Neutrophil (primary cell): ENCODE data around the gene RPP14.
"Not testable (repeated sequence)": the region's sequence is repeated elsewhere in the genome, so short reads cannot be mapped to it uniquely, and the experiment has no call there.

ENCODE experiments used
- H3K27ac ChIP-seq: fragments of 200-600 bp; sonication (generic); 2 replicates; pipeline ENCODE4 v1.5.1; 2016; ENCODE audit warnings: mild to moderate bottlenecking, moderate library complexity
- H3K27me3 ChIP-seq: fragments of 200-600 bp; sonication (generic); 2 replicates; pipeline ENCODE4 v1.6.0; 2016; ENCODE audit warnings: mild to moderate bottlenecking
- H3K36me3 ChIP-seq: fragments of 200-600 bp; sonication (generic); 2 replicates; pipeline ENCODE4 v1.5.1; 2017
- H3K4me1 ChIP-seq, 2 experiments: fragments of 200-600 bp in 1 of 2; sonication (generic) in 1 of 2; 1 replicate in 1 of 2; 2 replicates in 1 of 2; pipeline versions ENCODE4 v1.5.1 to v1.6.1; 2013 to 2016; ENCODE audit warnings: low read depth in 1 of 2, low read length in 1 of 2, mild to moderate bottlenecking in 1 of 2, moderate library complexity in 1 of 2; ENCODE audit not compliant: control insufficient read depth in 1 of 2, insufficient read depth in 1 of 2
- H3K4me3 ChIP-seq, 2 experiments: fragments of 200-600 bp in 1 of 2; sonication (generic) in 1 of 2; 1 replicate in 1 of 2; 2 replicates in 1 of 2; pipeline ENCODE4 v1.5.1; 2013 to 2016; ENCODE audit warnings: low read depth in 1 of 2, low read length in 1 of 2, mild to moderate bottlenecking in 1 of 2, moderate library complexity in 1 of 2
- H3K9me3 ChIP-seq: fragments of 200-600 bp; sonication (generic); 2 replicates; pipeline ENCODE4 v1.5.1; 2016
- TF ChIP-seq, protein P1 (sequence below): fragments of 200-600 bp; sonication (generic); IDR thresholded peaks from 2 replicates; pipeline ENCODE4 v1.5.1; 2016; ENCODE audit warnings: antibody characterized with exemption

The RPP14 gene

DNA sequence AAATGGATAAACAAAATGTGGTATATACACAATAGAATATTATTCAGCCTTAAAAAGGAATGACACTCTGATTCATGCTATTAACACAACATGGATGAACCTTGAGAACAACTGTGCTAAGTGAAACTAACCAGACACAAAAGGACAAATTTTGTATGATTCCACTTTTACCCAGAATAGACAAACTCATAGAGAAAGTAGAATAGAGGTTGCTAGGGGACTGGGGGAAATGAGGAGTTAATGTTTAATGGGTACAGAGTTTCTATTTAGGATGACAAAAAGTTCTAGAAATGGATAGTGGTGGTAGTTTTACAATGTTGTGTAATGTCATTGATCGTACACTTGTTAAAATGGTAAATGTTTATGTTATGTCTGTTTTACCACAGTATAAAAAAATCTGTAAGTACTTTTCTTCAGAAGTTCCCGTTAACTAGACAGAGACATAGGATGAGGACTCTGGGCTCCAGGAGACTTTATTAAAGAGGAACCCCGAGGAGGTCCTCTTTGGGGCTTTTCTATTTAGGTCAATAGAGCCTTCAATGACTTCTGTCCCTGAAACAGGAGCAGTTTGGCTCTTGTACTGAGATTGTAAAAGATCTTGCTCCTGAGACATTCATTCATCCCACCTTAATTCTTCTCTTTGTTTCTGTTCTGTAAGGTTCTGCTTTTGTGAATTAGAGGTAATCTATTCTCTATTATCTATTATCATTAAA lies 43.9 kb upstream of the RPP14 start:
- no peaks in the 10 kb centered on the region for H3K9me3 ChIP-seq
- H3K27ac ChIP-seq: no peak overlapping the region
- TF ChIP-seq, protein P1, sequence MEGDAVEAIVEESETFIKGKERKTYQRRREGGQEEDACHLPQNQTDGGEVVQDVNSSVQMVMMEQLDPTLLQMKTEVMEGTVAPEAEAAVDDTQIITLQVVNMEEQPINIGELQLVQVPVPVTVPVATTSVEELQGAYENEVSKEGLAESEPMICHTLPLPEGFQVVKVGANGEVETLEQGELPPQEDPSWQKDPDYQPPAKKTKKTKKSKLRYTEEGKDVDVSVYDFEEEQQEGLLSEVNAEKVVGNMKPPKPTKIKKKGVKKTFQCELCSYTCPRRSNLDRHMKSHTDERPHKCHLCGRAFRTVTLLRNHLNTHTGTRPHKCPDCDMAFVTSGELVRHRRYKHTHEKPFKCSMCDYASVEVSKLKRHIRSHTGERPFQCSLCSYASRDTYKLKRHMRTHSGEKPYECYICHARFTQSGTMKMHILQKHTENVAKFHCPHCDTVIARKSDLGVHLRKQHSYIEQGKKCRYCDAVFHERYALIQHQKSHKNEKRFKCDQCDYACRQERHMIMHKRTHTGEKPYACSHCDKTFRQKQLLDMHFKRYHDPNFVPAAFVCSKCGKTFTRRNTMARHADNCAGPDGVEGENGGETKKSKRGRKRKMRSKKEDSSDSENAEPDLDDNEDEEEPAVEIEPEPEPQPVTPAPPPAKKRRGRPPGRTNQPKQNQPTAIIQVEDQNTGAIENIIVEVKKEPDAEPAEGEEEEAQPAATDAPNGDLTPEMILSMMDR: no peak
- H3K4me3 ChIP-seq: no peak overlapping the region
- H3K36me3 ChIP-seq: peaks cover 3% of the 10 kb centered on the region
- H3K4me1 ChIP-seq: no peaks in the 10 kb centered on the region
- no peaks in the 10 kb centered on the region for H3K27me3 ChIP-seq

- H3K27ac ChIP-seq: no peak overlapping the region
- no peaks in the 10 kb centered on the region for H3K9me3 ChIP-seq
- TF ChIP-seq, protein P1: no peak
- no peaks in the 10 kb centered on the region for H3K36me3 ChIP-seq
- no peak overlapping the region for H3K4me3 ChIP-seq
- no peaks in the 10 kb centered on the region for H3K27me3 ChIP-seq
- H3K4me1 ChIP-seq: no peaks in the 10 kb centered on the region
Measured at GRCh38 chr3:58266577-58266976, 39.5 kb upstream of the RPP14 start.

- H3K9me3 ChIP-seq, H3K4me3 ChIP-seq, H3K4me1 ChIP-seq, H3K27ac ChIP-seq, H3K27me3 ChIP-seq, H3K36me3 ChIP-seq: not testable (repeated sequence)
Measured at GRCh38 chr3:58267543-58267942, 38.5 kb upstream of the RPP14 start.

GRCh38 chr3:58269356-58269755 lies 36.7 kb upstream of the RPP14 start:
- Histone ChIP-seq H3K27me3 (no peaks in the 10 kb centered on the region), H3K4me3 (no peak overlapping the region), H3K9me3 (no peaks in the 10 kb centered on the region), H3K27ac (no peak overlapping the region), H3K36me3 (no peaks in the 10 kb centered on the region), H3K4me1 (peaks cover 6 to 7% of the 10 kb centered on the region in 2 experiments)
- TF ChIP-seq, protein P1: no peak

- no peak overlapping the region for H3K4me3 ChIP-seq
- peaks cover 6 to 13% of the 10 kb centered on the region in 2 experiments for H3K4me1 ChIP-seq
- no peaks in the 10 kb centered on the region for H3K9me3 ChIP-seq
- no peaks in the 10 kb centered on the region for H3K27me3 ChIP-seq
- TF ChIP-seq, protein P1: no peak
- H3K27ac ChIP-seq: no peak overlapping the region
- H3K36me3 ChIP-seq: no peaks in the 10 kb centered on the region
Measured at GRCh38 chr3:58270485-58270884, 35.6 kb upstream of the RPP14 start.

DNA sequence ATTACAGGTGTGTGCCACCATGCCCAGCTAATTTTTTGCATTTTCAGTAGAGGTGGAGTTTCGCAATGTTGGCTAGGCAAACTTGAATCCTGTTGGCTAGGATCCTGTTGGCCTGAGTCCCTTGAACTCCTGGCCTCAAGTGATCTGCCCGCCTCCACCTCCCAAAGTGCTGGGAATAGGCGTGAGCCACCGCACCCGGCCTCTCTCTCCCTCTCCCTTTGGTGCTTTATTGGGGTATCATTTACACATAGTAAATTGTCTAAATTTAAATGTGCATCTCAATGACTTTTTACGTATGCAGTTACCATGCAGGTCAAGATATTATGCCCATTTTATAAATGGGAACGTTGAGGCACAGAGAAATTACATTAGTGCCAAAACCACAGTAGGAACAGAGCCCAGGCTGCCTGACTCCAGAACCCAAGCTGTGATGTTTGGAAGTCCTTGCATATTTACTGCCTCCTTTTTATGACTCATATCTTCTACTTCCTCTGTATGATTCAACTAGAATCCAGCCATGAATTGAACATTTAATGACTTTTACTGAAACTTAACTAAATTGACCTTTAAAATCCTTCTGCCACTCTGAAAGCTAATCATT lies 34.0 kb upstream of the RPP14 start:
- Histone ChIP-seq H3K9me3 (no peaks in the 10 kb centered on the region), H3K4me3 (no peak overlapping the region), H3K36me3 (no peaks in the 10 kb centered on the region), H3K27me3 (no peaks in the 10 kb centered on the region), H3K4me1 (peaks cover 6 to 13% of the 10 kb centered on the region in 2 experiments), H3K27ac (no peak overlapping the region)
- TF ChIP-seq, protein P1: no peak
